ENCODE data around the gene RFC2. TPM values are rescaled to one million over a fixed set of nuclear protein-coding genes. Genes with fewer than 3 reads are reported as not detected.
A peak's percentile ranks its signal among the peaks of the same experiment; 100 is the strongest.
"Not testable (repeated sequence)": the region's sequence is repeated elsewhere in the genome, so short reads cannot be mapped to it uniquely, and the experiment has no call there.

Gene RFC2
- total RNA-seq, 1 experiment from 2014 or later: 73.6 TPM

DNA sequence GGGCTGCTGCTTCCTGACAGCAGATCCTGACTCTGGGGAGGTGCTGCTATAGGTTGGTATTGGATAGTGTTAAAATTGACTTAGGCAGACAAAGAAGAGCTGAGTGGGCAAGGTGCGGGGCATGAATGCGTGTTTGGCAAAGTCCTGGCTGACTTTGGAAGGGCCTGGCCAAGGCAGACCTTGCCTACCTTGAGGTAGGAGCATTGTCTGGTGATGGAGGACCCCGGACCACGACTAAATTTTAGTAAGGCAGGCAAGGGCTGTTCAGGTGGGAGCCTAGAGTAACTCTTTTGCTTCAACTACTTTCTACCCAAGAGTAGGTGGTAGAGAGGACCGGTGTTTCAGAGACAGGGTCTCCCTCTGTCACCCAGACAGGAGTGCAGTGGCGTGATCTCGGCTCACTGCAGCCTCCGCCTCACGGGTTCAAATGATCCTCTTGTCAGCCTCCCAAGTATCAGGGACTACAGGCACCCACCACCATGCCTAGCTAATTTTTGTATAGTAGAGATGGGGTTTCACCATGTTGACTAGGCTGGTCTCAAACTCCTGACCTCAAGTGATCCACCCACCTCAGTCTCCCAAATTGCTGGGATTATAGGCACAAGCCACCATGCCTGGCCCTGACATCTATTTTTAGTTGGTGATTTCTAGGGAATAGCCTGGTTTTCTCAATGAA, 56.6 kb downstream of the RFC2 start:
- Histone ChIP-seq H2BK15ac (ENCODE audit: low read depth, low read length) (no peak overlapping the region), H2BK20ac (ENCODE audit: low read depth, low read length, poor library complexity, severe bottlenecking) (no peak overlapping the region), H2AK5ac (ENCODE audit: insufficient read length, low read length) (no peak overlapping the region), H4K20me1 (ENCODE audit: control insufficient read depth, insufficient read depth, insufficient read length) (no peaks in the 10 kb centered on the region), H3K27me3 (ENCODE audit: insufficient read depth, low read length) (no peaks in the 10 kb centered on the region), H4K5ac (ENCODE audit: insufficient read length, low read depth, low read length) (no peak overlapping the region), H3K14ac (ENCODE audit: insufficient read depth, low read length) (no peak overlapping the region), H3K9me3 (ENCODE audit: control insufficient read depth, low read depth, low read length) (no peaks in the 10 kb centered on the region), H3K18ac (ENCODE audit: insufficient read length, low read depth, low read length) (no peak overlapping the region), H3K23ac (ENCODE audit: insufficient read length, low read depth, low read length) (no peak overlapping the region), H3T11ph (ENCODE audit: low read length) (no peak overlapping the region), H2BK5ac (ENCODE audit: insufficient read length, low read length) (no peak overlapping the region), H3K23me2 (ENCODE audit: insufficient read length, low read depth, low read length, poor library complexity, severe bottlenecking) (no peaks in the 10 kb centered on the region), H2BK12ac (ENCODE audit: insufficient read length, low read depth, low read length) (no peak overlapping the region), H3K79me2 (ENCODE audit: insufficient read depth, low read length) (no peaks in the 10 kb centered on the region), H3K4ac (ENCODE audit: low read depth, low read length) (no peak overlapping the region), H2BK120ac (ENCODE audit: low read depth, low read length, poor library complexity, severe bottlenecking) (no peak overlapping the region), H3K4me1 (ENCODE audit: insufficient read depth, low read length) (no peaks in the 10 kb centered on the region), H3K4me2 (ENCODE audit: insufficient read depth, insufficient read length, low read length) (no peak overlapping the region), H4K91ac (ENCODE audit: insufficient read length, low read depth, low read length) (no peak overlapping the region), H3K56ac (ENCODE audit: insufficient read length, low read depth, low read length) (no peak overlapping the region), H3K79me1 (ENCODE audit: insufficient read depth, low read depth, low read length, poor library complexity, severe bottlenecking) (peaks cover 3% of the 10 kb centered on the region), H3K27ac (ENCODE audit: insufficient read length, low read depth, low read length) (no peak overlapping the region), H4K8ac (replicated peaks; ENCODE audit: insufficient read length, low read depth, low read length) (no peak overlapping the region), H2AFZ (ENCODE audit: low read length) (no peak overlapping the region), H3K9ac (ENCODE audit: extremely low read depth, insufficient read length, low read length) (no peak overlapping the region)
- no peaks in the 10 kb centered on the region for H3K9me3 Mint-ChIP-seq
- TF ChIP-seq CTCF (conservative IDR thresholded peaks at IDR 0.05): no peak
- WGBS (ENCODE audit: extremely low coverage, insufficient read length, low lambda C conversion rate): no CpG with 5 or more reads among the region's 9 CpGs
- H3K4me3 Mint-ChIP-seq: no peak overlapping the region
- peaks cover 27 to 51% (median 46%) of the 10 kb centered on the region in 3 experiments; a peak in 6 of 7 replicates for H3K36me3 Mint-ChIP-seq (ENCODE audit: insufficient read depth in 1 of 3, low read depth in 3 of 3)
- H3K27ac Mint-ChIP-seq: peak overlapping the region in 1 of 3 experiments; percentile 33; a peak in 2 of 7 replicates
- no peak for DNase-seq
- H3K27me3 Mint-ChIP-seq (ENCODE audit: low read depth): no peaks in the 10 kb centered on the region
- H3K4me1 Mint-ChIP-seq: peaks cover 3 to 4% of the 10 kb centered on the region in 2 experiments

GRCh38 chr7:74195968-74196654, 58.1 kb downstream of the RFC2 start:
- not testable (repeated sequence) for H3K79me1 ChIP-seq (ENCODE audit: insufficient read depth, low read depth, low read length, poor library complexity, severe bottlenecking); H3T11ph ChIP-seq (ENCODE audit: low read length); H4K5ac ChIP-seq (ENCODE audit: insufficient read length, low read depth, low read length); H2BK20ac ChIP-seq (ENCODE audit: low read depth, low read length, poor library complexity, severe bottlenecking); H3K56ac ChIP-seq (ENCODE audit: insufficient read length, low read depth, low read length); H3K79me2 ChIP-seq (ENCODE audit: insufficient read depth, low read length); DNase-seq; H2BK5ac ChIP-seq (ENCODE audit: insufficient read length, low read length); H4K91ac ChIP-seq (ENCODE audit: insufficient read length, low read depth, low read length); H3K4me2 ChIP-seq (ENCODE audit: insufficient read depth, insufficient read length, low read length); H3K23me2 ChIP-seq (ENCODE audit: insufficient read length, low read depth, low read length, poor library complexity, severe bottlenecking); H2AK5ac ChIP-seq (ENCODE audit: insufficient read length, low read length); H3K4me3 Mint-ChIP-seq; H4K20me1 ChIP-seq (ENCODE audit: control insufficient read depth, insufficient read depth, insufficient read length); H3K4me1 Mint-ChIP-seq; H3K9me3 ChIP-seq (ENCODE audit: control insufficient read depth, low read depth, low read length); H3K27ac Mint-ChIP-seq; H3K27ac ChIP-seq (ENCODE audit: insufficient read length, low read depth, low read length); H2AFZ ChIP-seq (ENCODE audit: low read length); H3K14ac ChIP-seq (ENCODE audit: insufficient read depth, low read length); H3K4ac ChIP-seq (ENCODE audit: low read depth, low read length); H3K18ac ChIP-seq (ENCODE audit: insufficient read length, low read depth, low read length); H3K9ac ChIP-seq (ENCODE audit: extremely low read depth, insufficient read length, low read length); H2BK15ac ChIP-seq (ENCODE audit: low read depth, low read length); H3K27me3 ChIP-seq (ENCODE audit: insufficient read depth, low read length); H3K23ac ChIP-seq (ENCODE audit: insufficient read length, low read depth, low read length); H4K8ac ChIP-seq (replicated peaks; ENCODE audit: insufficient read length, low read depth, low read length); H3K9me3 Mint-ChIP-seq; H2BK12ac ChIP-seq (ENCODE audit: insufficient read length, low read depth, low read length); H2BK120ac ChIP-seq (ENCODE audit: low read depth, low read length, poor library complexity, severe bottlenecking); H3K27me3 Mint-ChIP-seq (ENCODE audit: low read depth); H3K4me1 ChIP-seq (ENCODE audit: insufficient read depth, low read length)
- peaks cover 36 to 64% (median 59%) of the 10 kb centered on the region in 3 experiments; a peak in 6 of 7 replicates for H3K36me3 Mint-ChIP-seq (ENCODE audit: insufficient read depth in 1 of 3, low read depth in 3 of 3)
- no CpG with 5 or more reads among the region's 19 CpGs for WGBS (ENCODE audit: extremely low coverage, insufficient read length, low lambda C conversion rate)

Measured in H9 (cell line).